NCI-H2171 treated with DMSO at 0.1 percent for 48 hours (cell line): ENCODE data around the gene SYCP3.
"Not testable (repeated sequence)": the region's sequence is repeated elsewhere in the genome, so short reads cannot be mapped to it uniquely, and the experiment has no call there.

Source experiments
- DNase-seq: peaks from one replicate; lab custom pipeline; 2025; lab: John Stamatoyannopoulos, UW

The SYCP3 gene

DNA sequence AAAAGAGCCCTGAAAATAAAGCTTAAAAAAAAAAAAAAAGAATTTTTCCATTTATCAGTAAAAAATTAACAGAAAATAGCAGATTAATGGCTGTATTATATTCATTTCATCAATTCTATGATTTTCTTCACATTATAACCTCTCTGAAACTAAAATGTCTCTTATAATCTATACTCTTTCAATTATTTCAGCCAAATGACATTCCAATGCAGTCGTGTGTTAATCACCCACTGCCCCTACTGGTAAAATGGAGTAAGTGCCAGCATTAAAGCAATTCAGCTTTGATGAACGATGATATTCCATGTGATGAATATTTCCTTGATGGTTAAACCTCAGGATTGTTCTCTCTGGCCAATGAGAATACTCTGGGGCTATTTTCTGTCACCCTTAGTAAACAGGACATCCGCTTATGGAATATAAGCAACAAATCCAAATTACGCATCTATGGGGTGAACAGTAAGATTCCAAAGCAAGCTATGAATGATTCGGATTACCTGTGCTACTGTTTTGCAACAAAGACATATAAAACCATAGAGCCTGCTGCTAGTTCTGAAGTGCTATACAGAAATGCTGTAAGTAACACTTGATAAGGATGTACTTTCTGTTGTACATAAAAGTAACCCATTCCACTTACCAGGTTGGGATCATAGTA, 20.3 kb upstream of the SYCP3 start:
- peak; percentile 33 for DNase-seq

DNA sequence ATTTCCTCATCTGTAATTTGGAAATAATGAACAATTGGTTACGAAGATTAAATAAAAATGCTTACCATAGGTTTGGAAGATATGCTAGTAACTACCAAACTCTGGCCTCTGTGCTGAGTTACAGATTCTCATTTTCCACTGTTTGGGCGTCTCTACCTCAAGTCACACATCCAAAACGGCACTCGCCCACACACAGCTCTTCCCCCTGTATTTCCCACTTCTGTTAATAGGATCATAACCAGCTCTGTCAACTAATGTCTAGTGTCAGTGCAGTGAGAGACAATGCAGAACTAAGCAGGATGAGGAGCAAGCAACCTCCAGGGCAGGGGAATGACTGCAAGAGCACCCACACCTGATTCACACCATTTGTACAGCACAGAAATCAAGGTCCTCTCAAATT, 10.9 kb upstream of the SYCP3 start:
- no peak for DNase-seq

DNA sequence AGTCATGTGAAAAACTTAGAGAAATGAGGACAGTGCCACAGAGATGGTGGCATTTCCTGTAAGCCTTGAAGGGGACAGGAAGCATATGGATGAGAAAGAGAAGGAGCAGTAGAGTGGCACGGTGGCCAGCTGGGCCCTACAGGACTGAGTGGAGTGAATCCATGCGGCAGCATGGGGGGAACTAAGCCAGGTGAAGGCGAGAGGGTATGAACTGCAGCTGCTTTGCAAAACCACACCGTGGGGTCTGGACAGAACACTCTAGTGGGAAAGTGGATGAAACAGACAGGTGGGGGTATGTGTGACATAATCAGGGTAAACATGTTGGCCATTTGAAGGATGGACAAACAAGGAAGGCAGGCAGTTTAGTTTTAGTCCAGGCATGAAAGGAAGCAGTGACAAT, 10.4 kb upstream of the SYCP3 start:
- no peak for DNase-seq

DNA sequence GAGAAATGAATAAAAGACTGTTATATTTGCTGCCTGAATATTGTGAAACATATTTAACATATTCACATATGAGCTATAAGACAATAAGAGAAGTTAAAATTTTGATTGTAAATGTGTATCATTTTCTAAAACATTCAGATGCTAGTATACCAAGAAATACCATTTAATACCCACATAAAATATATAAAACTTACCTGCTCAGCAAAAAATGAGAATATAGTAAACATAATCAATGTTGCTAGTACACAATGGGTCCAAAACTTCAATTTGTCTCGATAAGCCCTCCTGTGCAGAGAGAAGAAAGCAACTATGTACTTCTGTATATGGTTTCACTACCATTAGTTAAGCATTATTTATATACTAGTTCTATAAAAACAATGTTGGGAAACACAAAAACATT, 9.6 kb upstream of the SYCP3 start:
- no peak for DNase-seq

DNA sequence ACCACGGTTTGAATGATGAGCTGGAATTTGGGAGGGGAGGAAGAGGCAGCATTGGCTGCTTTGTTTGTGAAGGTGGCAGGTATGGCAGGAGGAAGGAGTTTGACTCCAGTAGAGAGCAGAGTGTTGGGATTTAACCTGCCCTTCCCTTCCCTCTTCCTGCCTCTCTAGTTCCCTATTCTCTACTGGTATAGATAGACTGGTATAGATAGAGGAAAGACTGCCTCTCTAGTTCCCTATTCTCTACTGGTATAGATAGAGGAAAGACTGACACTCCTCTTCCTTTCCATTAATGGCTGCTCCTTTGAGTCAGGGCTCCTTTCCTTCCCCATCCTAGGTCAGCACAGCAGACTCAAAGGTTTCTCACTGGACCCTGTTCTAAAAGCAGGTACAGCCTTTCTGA, 8.4 kb upstream of the SYCP3 start:
- DNase-seq = no peak

DNA sequence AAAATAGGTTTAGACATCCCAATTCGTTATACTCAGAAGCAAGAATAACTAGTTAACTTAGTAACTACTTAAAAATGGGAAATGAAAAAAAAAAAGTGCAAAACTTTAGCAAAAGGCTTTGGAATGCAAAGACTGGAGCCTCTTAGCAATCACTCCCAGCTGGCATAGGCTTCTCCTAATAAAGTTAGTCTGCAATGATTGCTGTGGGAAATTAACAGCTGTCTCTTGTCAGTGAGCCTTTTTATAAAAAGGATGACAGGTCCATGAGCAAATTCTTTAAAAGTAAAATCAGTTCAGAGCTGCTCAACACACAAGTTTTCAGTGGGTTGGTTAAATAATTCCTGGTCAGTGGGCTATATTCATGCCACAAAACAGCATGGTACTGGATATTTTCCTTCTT, 7.4 kb upstream of the SYCP3 start:
- no peak for DNase-seq

DNA sequence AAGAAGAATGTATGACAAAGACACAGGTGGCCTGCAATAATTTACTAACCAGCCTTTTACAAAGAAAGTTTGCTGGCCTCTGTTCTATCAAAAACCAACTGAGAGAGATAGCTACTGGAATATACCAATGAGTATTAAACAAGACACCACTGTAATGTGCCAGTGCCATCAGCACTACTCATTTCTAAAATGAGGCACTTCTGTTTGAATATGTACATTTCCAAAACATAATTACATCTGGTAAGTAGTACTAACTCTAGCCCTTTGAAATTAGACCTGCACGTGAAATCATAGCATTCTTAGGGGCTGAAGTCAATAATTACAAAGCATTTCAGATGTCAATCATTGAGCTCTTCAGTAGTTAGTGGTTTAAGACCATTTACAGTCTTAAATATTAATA, 6.9 kb upstream of the SYCP3 start:
- DNase-seq = no peak

DNA sequence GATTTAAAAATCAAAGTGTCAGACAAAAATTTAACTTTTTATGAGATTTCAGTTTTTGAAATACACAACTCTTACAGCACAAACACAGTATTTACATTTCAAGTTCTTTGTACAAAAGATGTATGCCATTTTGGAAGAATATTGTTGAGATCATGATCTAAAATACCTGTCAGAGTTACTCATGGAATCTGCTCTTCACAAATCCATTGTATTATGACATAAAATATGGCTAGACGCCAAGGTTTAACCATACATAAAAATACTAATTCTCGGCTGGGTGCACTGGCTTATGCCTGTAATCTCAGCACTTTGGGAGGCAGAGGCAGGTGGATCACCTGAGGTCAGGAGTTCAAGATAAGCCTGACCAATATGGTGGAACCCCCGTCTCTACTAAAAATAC, 6.2 kb upstream of the SYCP3 start:
- DNase-seq = no peak

DNA sequence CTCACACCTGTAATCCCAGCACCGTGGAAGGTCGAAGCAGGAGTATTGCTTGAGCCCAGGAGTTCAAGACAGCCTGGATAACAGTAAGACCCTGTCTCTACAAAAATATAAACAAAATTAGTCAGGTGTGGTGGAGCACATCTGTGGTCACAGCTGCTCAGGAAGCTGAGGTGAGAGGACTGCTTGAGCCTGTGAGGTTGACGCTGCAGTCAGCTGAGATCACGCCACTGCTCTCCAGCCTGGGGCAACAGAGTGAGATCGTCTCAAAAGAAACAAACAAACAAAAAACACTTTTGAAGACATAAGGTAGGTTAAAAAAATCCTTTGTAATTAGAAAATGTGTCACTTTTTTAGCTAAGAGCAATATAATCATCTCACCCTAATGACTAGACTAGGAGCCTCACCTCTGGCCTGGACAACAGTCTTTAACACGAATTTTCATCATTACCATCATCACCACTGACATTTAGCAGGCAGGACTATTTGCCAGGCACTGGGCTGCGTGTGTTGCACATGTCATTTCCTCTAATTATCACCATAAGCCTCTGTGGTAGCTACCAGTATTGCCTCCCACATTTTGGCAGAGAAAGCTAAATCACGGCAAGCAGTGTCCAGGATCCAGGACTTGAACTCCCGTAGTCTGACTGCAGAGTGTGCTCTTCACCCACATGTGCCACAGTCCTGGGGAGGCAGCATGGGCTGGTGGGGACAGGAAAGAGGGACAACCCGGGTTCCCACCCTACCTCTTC, 4.6 kb upstream of the SYCP3 start:
- no peak for DNase-seq

DNA sequence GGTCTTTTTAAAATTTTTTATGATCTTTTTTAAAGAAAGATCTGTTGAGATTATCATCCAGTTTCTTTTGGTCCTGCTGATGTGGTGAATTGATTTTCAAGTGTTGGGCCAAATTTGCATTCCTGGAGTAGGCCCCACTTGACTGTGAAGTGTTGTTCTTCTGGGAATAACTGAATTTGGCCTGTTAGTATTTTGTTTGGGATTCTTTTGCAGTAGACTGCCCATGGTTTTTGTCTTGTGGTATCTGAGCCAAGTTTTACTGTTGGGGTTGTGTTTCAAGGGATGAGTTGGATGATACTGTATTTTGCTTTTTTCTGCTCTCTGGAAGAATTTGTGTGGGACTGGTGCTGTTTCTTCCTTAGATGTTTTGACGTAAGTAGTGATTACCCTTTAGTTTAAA, 4.0 kb upstream of the SYCP3 start:
- DNase-seq = no peak

DNA sequence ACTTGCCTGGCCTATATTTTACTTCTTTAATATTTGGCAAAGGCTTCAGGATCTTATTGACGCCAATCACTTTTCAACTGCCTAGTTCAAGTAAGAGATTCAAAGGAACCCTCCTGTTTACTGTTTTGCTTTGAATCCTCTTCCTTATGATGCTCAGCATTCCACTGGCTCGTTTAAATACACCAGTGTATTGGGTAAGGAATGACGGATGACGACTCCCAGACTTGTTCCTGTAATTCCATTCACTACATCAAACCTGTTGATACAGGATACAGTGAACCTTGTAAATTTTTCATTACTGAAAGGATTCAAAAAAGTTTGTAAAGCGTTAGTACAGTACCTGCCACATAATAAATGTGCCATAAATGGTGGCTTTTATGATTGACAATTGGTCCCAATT, 1.7 kb upstream of the SYCP3 start:
- no peak for DNase-seq

DNA sequence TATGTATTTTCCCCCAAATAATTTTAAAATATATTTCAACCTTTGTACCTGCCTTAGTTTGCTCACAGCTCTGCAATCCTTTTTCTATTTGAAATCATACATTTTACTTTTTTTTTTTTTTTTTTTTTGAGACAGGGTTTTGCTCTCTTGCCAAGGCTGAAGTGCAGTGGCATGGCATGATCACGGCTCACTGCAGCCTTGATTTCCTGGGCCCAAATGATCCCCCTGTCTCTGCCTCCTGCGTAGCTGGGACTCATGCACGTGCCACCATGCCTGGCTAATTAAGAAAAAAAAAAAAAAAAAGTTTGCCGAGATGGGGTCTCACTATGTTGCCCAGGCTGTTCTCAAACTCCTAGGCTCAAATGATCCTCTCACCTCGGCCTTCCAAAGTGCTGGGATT, 1.3 kb upstream of the SYCP3 start:
- no peak for DNase-seq

DNA sequence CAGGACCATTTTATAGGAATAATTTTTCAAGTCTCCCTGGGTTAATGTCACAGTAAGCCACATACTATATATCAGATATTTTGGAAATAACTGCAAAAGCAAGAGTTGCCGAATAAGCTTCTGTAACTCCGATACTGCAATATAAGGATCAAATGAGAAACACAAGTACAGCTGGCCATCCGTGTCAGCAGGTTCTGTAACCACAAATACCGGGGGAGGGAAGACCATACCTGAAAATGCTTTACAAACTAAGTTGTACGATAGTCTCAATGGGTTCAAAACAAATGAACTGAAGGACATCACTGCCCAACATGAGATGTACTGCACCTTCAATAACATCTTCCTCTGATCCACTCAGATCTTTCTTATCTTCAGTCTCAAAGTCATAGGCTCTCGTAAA, 1.8 kb downstream of the SYCP3 start:
- no peak for DNase-seq

DNA sequence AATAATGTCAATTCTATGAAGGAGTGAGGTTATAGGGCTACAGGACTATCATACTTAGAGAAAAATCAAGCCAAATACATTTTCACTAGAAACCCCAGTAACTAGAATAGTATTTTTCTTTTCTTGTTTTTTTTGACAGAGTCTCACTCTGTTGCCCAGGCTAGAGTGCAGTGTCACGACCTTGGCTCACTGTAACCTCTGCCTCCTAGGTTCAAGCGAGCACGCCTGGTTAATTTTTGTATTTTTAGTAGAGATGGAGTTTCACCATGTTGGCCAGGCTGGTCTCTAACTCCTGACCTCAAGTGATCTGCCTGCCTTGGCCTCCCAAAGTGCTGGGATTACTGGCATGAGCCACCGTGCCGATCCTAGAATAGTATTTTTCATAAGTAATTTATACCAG, 4.8 kb downstream of the SYCP3 start:
- DNase-seq = not testable (repeated sequence)

DNA sequence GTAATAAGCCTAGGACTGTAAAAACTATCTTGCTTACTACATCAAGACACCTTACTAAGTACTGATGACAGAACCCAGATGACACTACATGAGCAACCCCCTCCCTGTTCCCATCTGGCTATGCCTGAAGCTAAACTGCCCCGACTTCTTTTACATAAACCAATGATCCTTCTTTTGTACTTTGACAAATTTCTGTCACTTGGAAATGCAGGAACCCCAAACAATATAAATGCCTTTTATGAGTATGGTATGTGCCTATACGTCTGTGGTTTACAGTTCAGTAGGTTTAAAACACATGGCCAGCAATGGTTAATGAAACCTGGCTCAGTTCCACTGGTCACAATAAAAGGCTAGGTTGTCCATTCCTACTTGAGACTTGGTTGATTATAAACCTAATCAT, 6.1 kb downstream of the SYCP3 start:
- no peak for DNase-seq

DNA sequence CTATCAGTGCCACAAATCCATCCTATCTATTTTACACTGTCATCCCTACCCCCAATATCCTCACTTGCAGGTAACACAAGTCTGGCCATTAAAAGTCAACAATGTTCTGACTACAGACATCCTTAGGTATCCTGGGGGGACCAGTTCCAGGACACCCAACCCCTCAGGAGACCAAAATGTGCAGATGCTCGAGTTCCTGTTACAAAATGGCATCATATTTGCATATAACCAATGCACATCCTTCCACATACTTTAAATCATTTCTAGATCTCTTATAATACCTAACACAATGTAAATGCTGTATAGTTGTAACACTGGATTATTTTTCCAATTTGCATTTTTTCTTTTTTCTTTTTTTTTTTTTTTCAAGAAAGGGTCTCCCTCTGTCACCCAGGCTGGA, 6.9 kb downstream of the SYCP3 start:
- no peak for DNase-seq

DNA sequence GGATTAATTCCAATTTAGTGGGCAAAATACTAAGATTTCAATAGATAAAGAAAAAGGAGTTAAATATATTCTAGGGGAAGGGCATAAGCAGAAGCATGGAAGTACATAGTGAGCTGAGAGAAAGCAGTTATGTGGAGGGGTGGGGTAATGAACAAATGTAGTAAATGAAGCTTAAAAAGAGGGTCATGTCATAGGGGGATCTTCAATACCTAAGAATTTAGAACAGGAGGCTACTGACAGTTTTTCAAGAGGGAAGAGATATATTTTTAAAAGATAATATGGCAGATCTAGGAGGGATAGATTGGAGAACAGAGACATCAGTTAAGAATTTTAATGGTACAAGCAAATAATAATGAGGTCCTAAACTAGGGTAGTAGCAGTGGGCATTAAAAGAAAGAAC, 9.4 kb downstream of the SYCP3 start:
- DNase-seq = no peak

DNA sequence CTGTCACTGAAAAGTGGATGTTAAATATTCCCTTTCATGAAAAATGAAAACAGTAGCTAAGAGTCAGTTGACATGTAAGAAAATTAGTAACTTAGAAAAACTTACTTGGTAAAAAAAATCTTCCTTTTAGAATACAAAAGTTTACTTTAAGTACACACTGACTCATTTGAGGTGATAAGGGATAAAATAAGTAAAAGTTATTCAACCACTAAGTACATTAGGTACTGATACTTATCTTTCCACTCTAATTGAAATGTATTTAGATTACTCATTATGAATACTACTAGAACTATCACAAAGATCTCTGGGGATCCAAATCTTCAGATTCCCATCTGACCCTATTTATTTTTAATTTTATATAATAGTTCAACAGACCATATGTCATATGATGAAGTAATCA, 12.2 kb downstream of the SYCP3 start:
- DNase-seq = peak; percentile 16

DNA sequence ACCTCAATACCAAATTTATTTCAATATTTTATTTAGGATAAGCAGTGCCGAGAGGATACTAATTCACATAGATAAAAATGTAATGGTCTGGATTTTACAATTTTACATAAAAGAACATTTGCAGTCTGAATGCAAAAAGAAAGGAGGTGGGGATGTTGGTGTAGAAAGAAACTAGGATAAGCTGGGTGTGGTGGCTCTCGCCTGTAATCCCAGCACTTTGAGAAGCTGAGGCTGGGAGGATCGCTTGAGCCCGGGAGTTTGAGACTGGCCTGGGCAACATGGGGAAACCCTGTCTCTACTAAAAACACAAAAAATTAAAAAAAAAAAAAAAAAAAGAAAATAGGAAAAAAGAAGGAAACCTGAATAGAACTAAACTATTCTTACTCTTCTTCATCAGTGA, 16.9 kb downstream of the SYCP3 start:
- DNase-seq = no peak

DNA sequence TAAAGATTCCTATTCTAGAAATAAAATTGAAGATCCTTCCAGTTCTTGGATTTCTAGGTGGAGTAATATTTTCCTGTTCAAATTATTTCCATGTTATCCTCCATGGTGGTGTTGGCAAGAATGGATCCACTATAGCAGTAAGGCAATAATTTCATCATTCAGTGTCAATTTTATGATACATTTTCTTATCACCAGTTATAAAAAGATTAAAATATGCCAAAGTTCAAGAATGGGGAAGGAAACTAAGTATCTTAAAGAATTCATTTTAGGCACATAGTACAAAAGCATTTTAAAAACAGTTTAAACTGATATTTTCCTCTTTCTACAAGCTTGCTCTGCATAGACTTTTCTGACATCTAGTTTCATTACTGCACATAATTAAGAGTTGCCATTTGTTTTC, 19.1 kb downstream of the SYCP3 start:
- no peak for DNase-seq

DNA sequence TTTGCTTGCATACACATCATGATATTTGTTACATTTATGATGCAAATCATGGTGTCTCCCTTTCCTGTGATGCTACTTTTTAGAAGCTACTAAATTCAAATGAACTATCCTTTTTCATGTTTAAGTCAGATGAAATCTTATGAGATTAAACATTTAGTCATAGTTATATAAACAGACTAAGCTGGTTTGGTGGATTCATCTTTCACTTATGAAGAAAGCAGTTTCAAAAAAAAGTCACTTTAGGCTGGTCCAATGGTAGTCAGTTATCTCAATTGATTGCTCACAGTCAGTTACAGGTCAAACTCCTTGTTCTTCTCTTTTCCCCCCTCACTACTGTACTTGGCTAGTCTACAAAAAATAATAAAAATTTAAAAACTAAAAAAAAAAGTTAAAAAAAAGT, 19.7 kb downstream of the SYCP3 start:
- no peak for DNase-seq

DNA sequence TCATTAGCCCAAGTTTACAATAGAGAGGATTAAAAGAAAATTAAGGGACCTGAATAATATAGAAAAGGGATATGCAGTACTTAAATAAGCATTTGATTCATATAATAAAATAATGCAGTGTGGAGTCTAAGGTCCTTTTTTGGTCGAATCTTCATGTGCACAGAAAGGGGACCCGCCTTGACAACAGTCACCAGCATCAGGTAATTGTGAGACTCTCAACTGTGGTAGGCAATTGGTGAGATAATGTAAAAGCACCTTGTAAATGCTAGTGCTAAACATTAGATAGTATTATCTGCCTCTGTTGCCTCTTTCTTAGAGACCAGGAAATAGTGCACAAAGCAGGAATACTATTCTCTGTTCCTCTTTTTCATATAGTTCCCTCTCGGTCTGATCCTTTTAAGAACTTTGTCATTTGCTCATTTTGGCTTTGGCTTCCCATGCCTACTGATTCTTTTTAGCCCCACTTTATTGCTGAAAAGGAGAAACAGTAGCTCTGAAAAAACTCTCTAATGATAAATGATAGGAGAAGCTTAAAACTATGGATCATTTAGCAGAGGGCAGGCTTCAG, 24.3 kb downstream of the SYCP3 start:
- no peak for DNase-seq

DNA sequence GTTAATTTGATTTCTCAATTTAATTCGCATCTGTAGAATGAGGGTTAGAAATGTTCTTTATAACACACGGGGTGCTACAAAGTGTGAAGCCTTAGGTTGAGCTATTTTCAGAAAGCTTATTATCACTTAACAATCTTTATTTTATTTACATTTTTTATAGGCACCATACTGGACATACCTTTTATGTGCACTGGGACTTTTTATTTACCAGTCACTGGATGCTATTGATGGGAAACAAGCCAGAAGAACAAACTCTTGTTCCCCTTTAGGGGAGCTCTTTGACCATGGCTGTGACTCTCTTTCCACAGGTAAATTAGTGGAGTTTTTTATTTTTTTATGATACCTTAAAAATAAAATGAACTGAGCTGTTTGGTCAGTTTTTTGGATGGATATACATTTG, 25.3 kb downstream of the SYCP3 start:
- no peak for DNase-seq
